ENCODE measurements around the gene MRPL54.

GRCh38 chr19:3767050-3767449, 4.6 kb downstream of the MRPL54 start:
- no peak for TF ChIP-seq POLR2AphosphoS5 (IDR thresholded peaks at IDR 0.05; ENCODE audit: low read depth, low read length)
- no peak for TF ChIP-seq POLR2A (IDR thresholded peaks at IDR 0.05; ENCODE audit: borderline replicate concordance, extremely low read depth, insufficient read depth, insufficient read length)

All from HCT116 (cell line).